Endothelial cell of umbilical vein (primary cell): ENCODE results near the gene RAMACL. TPM values are rescaled to one million over a fixed set of nuclear protein-coding genes. Genes with fewer than 3 reads are reported as not detected.

Experiments
- BruUV-seq: library from RNA; stranded (reverse); fragments of 400-500 nt; replicated peaks from 2 replicates; lab custom pipeline; 2021; lab: Mats Ljungman, UMichigan
- CTCF ChIA-PET: fragments of 300-600, 350-600 bp; sonication (Branson Sonifier 250); formaldehyde crosslinking; loops from one replicate; lab custom pipeline; 2021; ENCODE audit warnings: antibody characterized with exemption, inconsistent platforms; lab: Charles Lee
- POLR2A ChIA-PET: fragments of 300-600, 350-600 bp; sonication (Branson Sonifier 250); formaldehyde crosslinking; loops from one replicate; lab custom pipeline; 2021; ENCODE audit warnings: antibody characterized with exemption, inconsistent platforms; lab: Charles Lee
- DNase-seq: peaks from one replicate; pipeline ENCODE4 v3.0.0-alpha.2; 2011; ENCODE audit warnings: low read depth, low spot score
- FAIRE-seq: peaks from 2 replicates; lab custom pipeline; 2011; peaks lifted over from hg19 to GRCh38; lab: Jason Lieb, UNC
- H2AFZ ChIP-seq: 2 replicates; pipeline ENCODE4 v1.6.0; 2012; ENCODE audit warnings: low read depth, low read length, control low read depth, inconsistent platforms
- H3K27ac ChIP-seq: 2 replicates; pipeline ENCODE4 v1.5.1; 2011; ENCODE audit warnings: low read depth, mild to moderate bottlenecking, control low read depth, low read length, moderate library complexity; ENCODE audit not compliant: insufficient read depth
- H3K27me3 ChIP-seq, 2 experiments: 2 replicates each; pipeline versions ENCODE4 v1.6.0 to v1.6.1; 2011; ENCODE audit warnings: low read length in 2 of 2, mixed read lengths in 1 of 2; ENCODE audit not compliant: control insufficient read depth in 2 of 2, insufficient read depth in 2 of 2
- H3K36me3 ChIP-seq, 2 experiments: 2 replicates in 1 of 2; 3 replicates in 1 of 2; pipeline ENCODE4 v1.5.1; 2011; ENCODE audit warnings: low read length in 2 of 2, mild to moderate bottlenecking in 1 of 2, moderate library complexity in 1 of 2; ENCODE audit not compliant: control insufficient read depth in 2 of 2, insufficient read depth in 2 of 2; ENCODE audit errors: extremely low read depth in 1 of 2
- H3K4me1 ChIP-seq: 3 replicates; pipeline ENCODE4 v1.5.1; 2011; ENCODE audit warnings: mild to moderate bottlenecking, low read length; ENCODE audit not compliant: control insufficient read depth, insufficient read depth; ENCODE audit errors: extremely low read depth
- H3K4me2 ChIP-seq: 2 replicates; pipeline ENCODE4 v1.6.1; 2011; ENCODE audit warnings: low read length, control low read depth, mixed read lengths; ENCODE audit not compliant: insufficient read depth
- H3K4me3 ChIP-seq, 3 experiments: fragments of 200-600 bp in 1 of 3; sonication (generic), shearing (Covaris generic) in 1 of 3; replicated peaks in 1 of 3; 2 replicates each; pipeline ENCODE4 v1.5.1; 2011 to 2016; ENCODE audit warnings: control low read depth in 3 of 3, low read length in 3 of 3, mild to moderate bottlenecking in 2 of 3, inconsistent platforms in 1 of 3, low read depth in 1 of 3, moderate library complexity in 1 of 3; ENCODE audit not compliant: insufficient read depth in 1 of 3
- H3K79me2 ChIP-seq: 2 replicates; pipeline ENCODE4 v1.6.0; 2012; ENCODE audit warnings: low read length, inconsistent platforms; ENCODE audit not compliant: control insufficient read depth, insufficient read depth
- H3K9ac ChIP-seq: replicated peaks from 2 replicates; pipeline ENCODE3; 2011; ENCODE audit warnings: low read length, control low read depth; ENCODE audit not compliant: insufficient read depth; ENCODE audit errors: extremely low read depth
- H3K9me1 ChIP-seq: replicated peaks from 3 replicates; pipeline ENCODE4 v1.6.0; 2011; ENCODE audit warnings: mild to moderate bottlenecking, low read length; ENCODE audit not compliant: control insufficient read depth, insufficient read depth; ENCODE audit errors: extremely low read depth
- H3K9me3 ChIP-seq: replicated peaks from 2 replicates; pipeline ENCODE4 v1.5.1; 2012; ENCODE audit warnings: low read length, inconsistent platforms; ENCODE audit not compliant: control insufficient read depth, insufficient read depth
- H4K20me1 ChIP-seq: replicated peaks from 2 replicates; pipeline ENCODE3; 2011; ENCODE audit warnings: mild to moderate bottlenecking, low read length; ENCODE audit not compliant: control insufficient read depth, insufficient read depth; ENCODE audit errors: extremely low read depth
- EZH2 ChIP-seq: IDR thresholded peaks from 2 replicates; pipeline ENCODE4 v1.6.1; 2012; ENCODE audit warnings: borderline replicate concordance, low read depth, mild to moderate bottlenecking, moderate library complexity, low read length, inconsistent platforms; ENCODE audit not compliant: severe bottlenecking
- FOS ChIP-seq: IDR thresholded peaks from 2 replicates; pipeline ENCODE4 v1.6.1; 2011; ENCODE audit warnings: mild to moderate bottlenecking, low read length, moderate library complexity, borderline replicate concordance; ENCODE audit not compliant: insufficient read depth
- GATA2 ChIP-seq: IDR thresholded peaks from 2 replicates; pipeline ENCODE4 v1.7.0; 2011; ENCODE audit warnings: low read depth, mild to moderate bottlenecking, moderate library complexity, mixed read lengths, low read length; ENCODE audit not compliant: insufficient read length, insufficient read depth
- POLR2A ChIP-seq: IDR thresholded peaks from 2 replicates; pipeline ENCODE4 v1.6.1; 2012; ENCODE audit warnings: low read depth, mild to moderate bottlenecking, control low read depth, low read length
- dilution Hi-C: fragments of 300-500 bp; cut with MboI; formaldehyde crosslinking; loops from one replicate; pipeline ENCODE4 v1.15.0; 2019; ENCODE audit warnings: low sequenced_read_pairs; ENCODE audit not compliant: extremely low pct_ligation_motif_present
- intact Hi-C: fragments of 100-400 bp; cut with micrococcal nuclease; formaldehyde crosslinking; loops from one replicate; pipeline ENCODE4 v1.10.0; 2022
- polyA plus RNA-seq, 4 experiments: library from polyadenylated mRNA; depleted of rRNA in 3 of 4; stranded (reverse) in 3 of 4; unstranded in 1 of 4; fragments of >200 nt; gene quantifications; 2 replicates each; pipeline versions ENCODE4 v1.2.1 to v1.2.3, GENCODE V29; 2011 to 2012; ENCODE audit warnings: missing spikeins in 1 of 4
- total RNA-seq: library from RNA; stranded (reverse); gene quantifications from 2 replicates; pipeline ENCODE4 v1.2.3, GENCODE V29; 2021
- TF ChIP-seq, protein P1 (sequence below), 2 donors: IDR thresholded peaks; 1 replicate in 1 of 2; 2 replicates in 1 of 2; pipeline ENCODE4 v1.5.1; 2011; ENCODE audit warnings: low read length in 2 of 2, mild to moderate bottlenecking in 2 of 2, moderate library complexity in 2 of 2, control low read depth in 1 of 2, inconsistent platforms in 1 of 2, low read depth in 1 of 2; ENCODE audit not compliant: insufficient read depth in 1 of 2; ENCODE audit errors: extremely low read depth in 1 of 2

RAMACL gene
- total and polyA plus RNA-seq, 2 donors (not counting 3 experiments of a cell fraction or from before 2014, with no cell fraction given) = 0.17 to 5.3 TPM

DNA sequence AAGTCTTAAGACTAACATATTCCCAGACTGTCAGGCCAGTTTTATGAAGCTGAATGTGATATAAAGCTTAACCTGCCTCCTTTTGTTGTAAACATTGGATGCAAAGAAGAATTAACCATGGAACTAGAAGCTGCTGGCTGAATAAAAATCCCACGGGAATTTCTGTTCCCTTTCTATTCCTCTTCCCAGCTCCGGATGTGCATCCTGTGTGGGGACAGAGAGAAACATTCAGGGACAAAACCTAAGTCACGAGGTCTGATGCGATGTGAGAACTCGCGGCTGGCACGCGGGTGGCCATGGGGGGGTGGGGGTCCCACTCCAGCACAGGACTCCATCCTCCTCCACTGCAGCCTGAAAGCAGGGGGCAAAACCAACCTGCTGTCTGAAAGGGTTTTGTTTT is 32.2 kb downstream of the RAMACL start:
- CTCF ChIA-PET = interaction anchor here (0.8 to 1.6 kb wide), 4 partner anchors 10 to 68 kb away, joined by 3 to 4 read pairs (median 3); no protein-coding TSS in a partner anchor
- Histone ChIP-seq H3K36me3 (no peaks in the 10 kb centered on the region), H3K4me1 (peaks cover 27% of the 10 kb centered on the region), H3K9me1 (no peaks in the 10 kb centered on the region), H3K27ac (no peak overlapping the region), H3K79me2 (peaks cover 8% of the 10 kb centered on the region), H3K9me3 (no peaks in the 10 kb centered on the region), H3K4me2 (no peak overlapping the region), H3K9ac (no peak overlapping the region), H3K27me3 (no peaks in the 10 kb centered on the region), H2AFZ (no peak overlapping the region), H4K20me1 (no peaks in the 10 kb centered on the region), H3K4me3 (no peak overlapping the region)
- FAIRE-seq (no peak), DNase-seq (no peak)
- no peak for TF ChIP-seq EZH2
- TF ChIP-seq GATA2 = no peak
- TF ChIP-seq POLR2A = no peak
- TF ChIP-seq, protein P1, sequence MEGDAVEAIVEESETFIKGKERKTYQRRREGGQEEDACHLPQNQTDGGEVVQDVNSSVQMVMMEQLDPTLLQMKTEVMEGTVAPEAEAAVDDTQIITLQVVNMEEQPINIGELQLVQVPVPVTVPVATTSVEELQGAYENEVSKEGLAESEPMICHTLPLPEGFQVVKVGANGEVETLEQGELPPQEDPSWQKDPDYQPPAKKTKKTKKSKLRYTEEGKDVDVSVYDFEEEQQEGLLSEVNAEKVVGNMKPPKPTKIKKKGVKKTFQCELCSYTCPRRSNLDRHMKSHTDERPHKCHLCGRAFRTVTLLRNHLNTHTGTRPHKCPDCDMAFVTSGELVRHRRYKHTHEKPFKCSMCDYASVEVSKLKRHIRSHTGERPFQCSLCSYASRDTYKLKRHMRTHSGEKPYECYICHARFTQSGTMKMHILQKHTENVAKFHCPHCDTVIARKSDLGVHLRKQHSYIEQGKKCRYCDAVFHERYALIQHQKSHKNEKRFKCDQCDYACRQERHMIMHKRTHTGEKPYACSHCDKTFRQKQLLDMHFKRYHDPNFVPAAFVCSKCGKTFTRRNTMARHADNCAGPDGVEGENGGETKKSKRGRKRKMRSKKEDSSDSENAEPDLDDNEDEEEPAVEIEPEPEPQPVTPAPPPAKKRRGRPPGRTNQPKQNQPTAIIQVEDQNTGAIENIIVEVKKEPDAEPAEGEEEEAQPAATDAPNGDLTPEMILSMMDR (IDR thresholded peaks at IDR 0.05; ENCODE audit: extremely low read depth in 1 of 2, insufficient read depth in 1 of 2, low read depth in 1 of 2, low read length in 2 of 2) = no peak
- no peak for TF ChIP-seq FOS
- POLR2A ChIA-PET = no interaction called here
- intact Hi-C loops (no loop called here), dilution Hi-C loops (no loop called here)
- no TSS peak for BruUV-seq
